HEK293 (cell line): ENCODE measurements around the gene NTSR2.

Experiments used
- CTCF ChIP-seq: fragments of 450-650 bp; formaldehyde crosslinking; IDR thresholded peaks from 2 replicates; pipeline ENCODE4 v1.5.1; 2016; ENCODE audit warnings: missing biosample characterization, missing genetic modification characterization
- ZNF121 ChIP-seq: fragments of 450-650 bp; formaldehyde crosslinking; IDR thresholded peaks from 2 replicates; pipeline ENCODE4 v1.5.1; 2016; ENCODE audit warnings: missing biosample characterization, missing genetic modification characterization

DNA sequence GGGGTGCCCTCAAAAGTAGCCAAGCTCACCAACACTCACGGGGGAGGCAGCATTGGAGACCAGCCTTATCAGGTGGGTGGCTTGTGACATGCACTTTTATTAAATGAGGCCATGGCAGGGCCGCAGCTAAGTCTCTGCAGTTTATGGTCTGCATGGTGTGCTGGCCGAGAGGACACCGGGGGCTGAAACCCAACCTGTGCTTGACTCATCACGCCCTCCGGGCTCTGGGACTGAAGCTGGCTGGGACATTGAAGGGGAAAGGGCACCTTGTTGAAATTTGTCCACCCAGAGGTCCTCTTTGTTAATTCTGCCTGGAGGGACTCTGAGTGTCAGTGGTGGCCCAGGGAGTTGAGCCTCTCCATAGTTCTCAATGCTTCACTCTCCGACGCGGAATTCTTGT is 17.7 kb upstream of the NTSR2 start:
- TF ChIP-seq CTCF (no peak), ZNF121 (tag by site-specific recombination) (no peak)
